Suppressor macrophage (primary cell): Measurements from ENCODE around the gene BRSK2.
A peak's percentile ranks its signal among the peaks of the same experiment; 100 is the strongest.
"Not testable (repeated sequence)": the region's sequence is repeated elsewhere in the genome, so short reads cannot be mapped to it uniquely, and the experiment has no call there.

Experiments
- DNase-seq, 4 experiments: peaks; one replicate each; pipeline ENCODE4 v3.0.0-alpha.2; 2020 to 2022

Gene BRSK2

GRCh38 chr11:1397146-1397861 is 7.6 kb downstream of the BRSK2 start:
- no peak for DNase-seq

GRCh38 chr11:1397862-1398527 is 8.3 kb downstream of the BRSK2 start:
- DNase-seq, result no peak

- DNase-seq, result no peak
Observed at GRCh38 chr11:1398528-1399235, 8.9 kb downstream of the BRSK2 start.

DNA sequence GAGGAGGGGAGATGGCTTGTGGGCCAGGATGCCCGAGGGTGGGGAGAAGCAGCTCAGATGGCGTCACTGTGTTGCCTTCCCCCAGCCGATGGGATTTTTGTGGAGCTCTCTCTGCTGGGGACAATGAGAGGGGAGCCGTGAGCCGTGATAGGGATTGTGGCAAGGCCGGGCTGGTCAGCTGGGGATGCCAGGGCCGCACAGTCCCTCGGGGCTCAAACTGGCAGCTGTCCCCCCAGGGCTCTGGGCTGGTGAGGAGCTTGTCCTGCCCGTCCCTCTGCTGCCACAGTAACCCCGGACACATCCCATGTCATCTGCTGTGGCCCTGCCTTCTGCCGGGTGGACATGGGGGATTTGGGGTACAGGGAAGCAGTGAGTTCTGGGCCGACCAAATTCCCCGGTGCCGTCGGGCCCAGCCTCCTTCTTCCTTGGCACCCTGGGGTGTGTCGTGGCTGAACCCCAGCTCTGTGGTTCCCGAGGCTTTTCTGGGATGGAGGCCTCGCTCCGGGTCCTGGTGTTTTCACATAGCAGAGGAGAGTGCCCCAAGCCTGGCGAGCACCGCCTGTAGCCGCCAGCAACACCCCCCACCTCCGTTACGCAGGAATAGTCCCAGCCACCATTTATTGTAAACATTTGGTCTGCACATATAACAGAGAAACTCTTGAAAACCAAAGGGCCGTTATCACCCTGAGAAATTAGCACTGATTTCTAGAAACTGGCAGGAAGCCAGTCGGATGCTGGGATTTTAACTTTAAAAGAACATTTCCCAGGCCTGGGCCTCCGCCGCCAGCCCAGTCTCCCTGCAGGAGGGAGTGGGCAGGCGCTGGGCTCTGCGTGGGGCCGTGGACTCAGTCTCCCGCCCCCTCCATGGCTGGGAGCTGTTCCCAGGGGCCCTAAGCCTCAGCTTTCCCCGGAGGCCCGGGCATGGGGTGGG is 9.9 kb downstream of the BRSK2 start:
- no peak for DNase-seq

DNA sequence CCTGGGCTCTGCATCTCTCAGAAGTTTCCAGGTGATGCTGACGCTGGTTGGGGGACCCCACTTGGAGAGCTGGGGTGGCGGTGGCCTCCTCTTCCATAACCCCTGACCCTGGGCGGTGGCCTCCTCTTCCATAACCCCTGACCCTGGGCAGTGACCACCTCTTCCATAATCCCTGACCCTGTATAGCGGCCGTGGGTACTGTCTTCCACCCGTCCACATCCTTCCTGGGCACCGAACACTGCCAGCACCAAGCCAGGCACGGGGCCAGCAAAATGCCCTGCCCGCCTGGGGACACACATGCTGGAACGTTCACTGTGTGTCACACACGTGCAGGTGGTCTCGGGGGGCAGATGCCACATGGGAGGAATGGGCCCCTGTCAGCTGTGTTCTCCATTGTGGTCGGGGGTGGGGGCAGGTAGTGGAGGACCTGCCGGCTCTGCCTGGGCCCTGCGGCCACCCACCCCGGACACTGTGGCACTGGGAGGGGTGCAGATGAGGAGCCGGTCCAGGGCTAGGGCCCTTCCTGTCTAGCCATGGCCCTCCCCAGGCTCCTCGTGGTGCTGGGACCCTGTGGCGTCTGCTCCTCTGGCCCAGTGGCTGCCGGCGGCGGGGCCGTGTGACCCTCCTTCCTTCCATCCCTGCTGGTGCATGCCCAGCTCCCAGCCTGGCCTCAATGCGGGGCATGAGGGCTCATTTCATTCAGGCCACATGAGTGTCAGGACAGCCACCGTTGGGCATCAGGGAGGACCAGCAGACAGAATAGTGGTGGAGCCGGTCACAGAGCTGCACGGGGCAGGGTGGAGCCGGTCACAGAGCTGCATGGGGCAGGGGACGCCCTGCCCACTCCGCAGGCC is 10.8 kb downstream of the BRSK2 start:
- DNase-seq, result no peak

GRCh38 chr11:1401171-1401445 is 11.4 kb downstream of the BRSK2 start:
- DNase-seq, result no peak

DNA sequence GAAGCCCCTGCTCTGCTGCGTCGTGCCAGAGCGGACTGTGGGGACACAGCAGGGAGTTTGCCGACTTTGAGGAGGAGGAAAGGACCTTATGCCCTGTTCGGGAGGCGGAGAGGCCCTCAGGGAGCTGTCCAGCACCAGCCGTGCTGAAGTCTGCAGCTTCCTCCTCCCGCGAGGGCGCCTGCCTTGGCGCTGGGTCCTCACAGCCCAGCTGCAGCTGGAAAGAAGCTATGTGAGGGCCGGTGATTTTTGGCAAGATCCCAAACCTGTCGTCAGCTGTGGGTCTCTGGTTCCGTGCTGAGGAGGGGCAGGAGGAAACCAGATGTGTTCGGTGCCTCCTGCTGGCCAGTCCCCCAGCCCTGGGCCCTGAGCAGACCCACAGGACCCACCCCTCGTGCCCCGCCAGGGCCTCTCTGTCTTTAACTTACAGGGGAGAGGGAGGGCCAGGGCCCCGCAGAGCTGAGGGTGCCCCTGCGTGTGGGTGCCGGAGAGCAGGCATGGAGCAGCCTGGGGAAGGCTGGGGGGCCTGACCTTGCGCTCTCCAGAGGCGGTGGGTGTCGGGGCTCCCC is 12.0 kb downstream of the BRSK2 start:
- peak; percentile 59 to 87 (median 75) for DNase-seq

- DNase-seq, result no peak
Observed at GRCh38 chr11:1402355-1403077, 12.8 kb downstream of the BRSK2 start.

GRCh38 chr11:1403078-1403620 is 13.4 kb downstream of the BRSK2 start:
- no peak for DNase-seq

DNA sequence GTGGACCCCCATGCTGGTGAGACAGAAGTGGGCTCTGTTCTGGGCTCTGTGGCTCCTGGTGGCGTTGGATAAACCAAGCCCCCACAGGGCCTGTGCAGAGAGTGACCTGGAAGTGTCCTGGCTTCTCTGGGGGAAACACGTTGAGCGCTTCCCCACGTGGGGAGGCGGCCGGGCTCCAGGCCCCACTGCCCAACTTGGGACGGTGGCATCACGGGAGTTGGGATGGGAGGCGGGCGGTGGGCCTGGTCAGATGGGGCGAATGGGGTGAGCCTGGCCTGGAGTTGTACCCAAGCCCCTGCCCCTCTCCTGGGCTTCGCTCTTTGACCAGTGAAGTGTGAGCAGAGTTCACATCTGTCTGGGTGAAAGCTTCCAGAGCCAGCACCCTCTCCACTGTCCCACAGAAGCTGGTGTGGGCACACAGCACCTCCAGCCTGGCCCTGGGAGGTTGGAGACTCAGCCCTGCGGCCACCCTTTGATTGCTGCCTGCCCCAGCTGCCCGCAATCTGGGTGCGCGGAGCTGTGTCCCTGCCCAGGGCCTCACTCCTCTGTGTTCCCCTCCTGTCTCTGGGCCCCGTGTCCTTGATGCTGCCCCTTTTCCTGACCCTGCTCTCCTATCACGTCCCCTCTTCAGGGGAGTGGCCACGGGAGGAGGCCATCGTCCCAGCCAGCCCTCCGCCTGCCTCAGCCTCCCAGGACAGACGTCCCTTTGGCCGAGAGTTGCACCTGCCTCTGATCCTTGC is 14.2 kb downstream of the BRSK2 start:
- no peak for DNase-seq

DNA sequence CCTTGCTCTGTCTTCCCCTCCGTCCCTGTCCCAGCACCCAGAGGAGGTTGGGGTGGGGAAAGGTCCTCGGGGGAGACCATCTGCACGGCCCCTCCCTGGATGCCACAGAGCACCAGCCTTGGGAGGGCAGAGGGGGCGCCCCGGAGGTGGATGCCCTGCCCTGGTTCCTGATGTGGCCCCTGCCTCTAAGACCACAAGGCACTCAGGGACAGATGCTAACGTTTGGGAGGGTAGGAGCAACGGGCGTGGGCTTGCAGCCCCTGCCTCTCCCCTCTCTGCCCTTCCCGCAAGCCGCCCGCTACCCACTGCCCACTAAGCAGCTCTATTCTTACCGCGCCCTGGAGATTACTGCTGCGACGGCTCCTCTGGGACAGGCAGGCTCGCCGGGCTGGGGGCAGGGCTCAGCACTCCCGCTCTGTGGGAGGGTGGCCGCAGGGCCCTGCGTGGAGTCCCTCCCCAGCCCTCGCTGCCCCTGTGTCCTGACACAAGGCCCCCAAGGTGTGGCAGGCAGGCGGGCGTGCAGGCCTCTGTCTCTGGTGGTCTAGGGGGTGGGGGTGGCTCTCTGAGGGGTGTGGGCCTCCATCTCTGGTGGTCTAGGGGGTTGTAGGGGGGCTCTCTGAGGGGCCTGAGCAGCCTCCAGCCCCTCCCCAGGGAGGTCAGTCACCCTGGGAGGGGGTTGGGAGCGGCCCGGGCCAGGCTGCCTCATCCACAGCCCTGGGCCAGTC is 14.9 kb downstream of the BRSK2 start:
- no peak for DNase-seq

- no peak for DNase-seq
Observed at GRCh38 chr11:1405186-1406020, 15.7 kb downstream of the BRSK2 start.

- DNase-seq, result no peak
Observed at GRCh38 chr11:1406571-1407485, 17.1 kb downstream of the BRSK2 start.

- no peak for DNase-seq
Observed at GRCh38 chr11:1407668-1408067, 17.9 kb downstream of the BRSK2 start.

DNA sequence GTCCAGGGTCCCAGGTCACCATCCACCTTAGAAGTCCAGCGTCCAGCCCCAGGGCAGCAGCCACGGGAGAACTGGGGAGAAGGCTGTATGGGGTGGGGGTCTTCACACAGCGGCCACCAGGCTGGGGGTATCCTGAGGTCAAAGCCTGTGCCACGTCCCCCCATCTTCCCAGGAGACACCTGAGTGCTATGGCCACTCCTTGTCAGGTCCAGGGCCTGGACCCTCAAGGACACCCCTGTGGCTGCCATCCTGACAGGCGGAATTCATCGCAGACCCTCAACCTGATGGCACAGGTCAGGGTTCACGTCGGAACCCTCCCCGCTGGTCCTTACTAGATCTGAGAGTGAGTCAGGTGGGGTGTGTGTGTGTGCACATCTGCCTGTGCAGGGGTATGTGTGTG is 18.6 kb downstream of the BRSK2 start:
- no peak for DNase-seq

DNA sequence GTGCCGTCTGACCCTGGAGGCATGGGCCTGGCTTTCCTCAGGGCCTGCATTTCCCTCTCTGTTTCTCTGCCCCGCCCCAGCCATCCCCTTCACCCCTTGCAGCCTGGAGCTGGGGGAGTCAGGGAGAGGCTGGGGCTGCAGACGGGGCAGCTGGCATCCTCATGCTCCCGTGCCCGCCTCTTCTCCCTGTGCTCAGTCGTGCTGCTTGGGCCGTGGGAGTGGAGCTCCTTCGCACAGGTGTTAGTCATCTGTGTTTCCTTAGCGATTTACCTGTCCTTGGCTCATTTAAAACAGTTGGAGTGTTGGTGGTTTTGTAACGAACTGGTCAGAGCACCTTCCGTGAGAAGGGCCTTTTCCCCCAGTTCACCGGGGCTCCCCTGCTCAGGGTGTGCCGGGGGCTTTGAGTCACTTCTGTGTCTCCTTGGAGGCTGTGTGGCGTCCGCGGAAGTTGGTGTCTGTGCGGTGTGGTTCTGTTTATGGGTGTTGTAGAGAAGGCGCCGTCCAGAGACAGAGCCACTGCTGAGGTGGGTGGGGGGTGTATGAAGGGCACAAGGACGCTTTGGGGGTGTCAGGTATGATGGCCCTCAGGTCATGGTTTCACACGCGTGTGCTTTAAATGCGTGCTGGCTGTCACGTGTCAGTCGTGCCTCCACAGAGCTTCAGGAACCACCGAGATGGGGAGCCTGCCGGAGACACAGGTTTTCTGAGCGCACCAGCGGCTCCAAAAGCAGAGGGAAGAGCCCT is 19.5 kb downstream of the BRSK2 start:
- no peak for DNase-seq

- not testable (repeated sequence) for DNase-seq
Observed at GRCh38 chr11:1409852-1410125, 20.1 kb downstream of the BRSK2 start.
